GM23248 (cell line): ENCODE data around the gene PIWIL4. TPM values are rescaled to one million over a fixed set of nuclear protein-coding genes. Genes with fewer than 3 reads are reported as not detected.
A peak's percentile ranks its signal among the peaks of the same experiment; 100 is the strongest.

Experiments used
- DNase-seq: peaks from one replicate; pipeline ENCODE4 v3.0.0-alpha.2; 2015
- H2AFZ ChIP-seq: fragments of 200-600 bp; sonication (generic); 2 replicates; pipeline ENCODE4 v1.6.1; 2016; ENCODE audit warnings: antibody characterized with exemption
- H3F3A ChIP-seq: fragments of 200-600 bp; sonication (generic); 2 replicates; pipeline ENCODE4 v1.6.1; 2016; ENCODE audit warnings: mild to moderate bottlenecking, antibody characterized with exemption, mixed run types; ENCODE audit not compliant: insufficient read depth
- H3K27ac ChIP-seq: fragments of 200-600 bp; sonication (generic); 2 replicates; pipeline ENCODE4 v1.5.1; 2016; ENCODE audit warnings: mild to moderate bottlenecking
- H3K27me3 ChIP-seq: fragments of 200-600 bp; sonication (generic); replicated peaks from 2 replicates; pipeline ENCODE4 v1.6.1; 2016; ENCODE audit warnings: mild to moderate bottlenecking; ENCODE audit not compliant: insufficient read depth
- H3K36me3 ChIP-seq: fragments of 200-600 bp; sonication (generic); 2 replicates; pipeline ENCODE4 v1.6.1; 2016; ENCODE audit warnings: low read depth, mild to moderate bottlenecking
- H3K4me1 ChIP-seq: fragments of 200-600 bp; sonication (generic); 2 replicates; pipeline ENCODE4 v1.6.1; 2016; ENCODE audit warnings: mild to moderate bottlenecking; ENCODE audit not compliant: insufficient read depth
- H3K4me2 ChIP-seq: fragments of 200-600 bp; sonication (generic); one replicate; pipeline ENCODE4 v1.6.1; 2016; ENCODE audit warnings: mild to moderate bottlenecking; ENCODE audit not compliant: unreplicated experiment
- H3K4me3 ChIP-seq: fragments of 200-600 bp; sonication (generic); 2 replicates; pipeline ENCODE4 v1.5.1; 2016; ENCODE audit warnings: mild to moderate bottlenecking
- H3K79me2 ChIP-seq: fragments of 200-600 bp; sonication (generic); 2 replicates; pipeline ENCODE4 v1.6.1; 2016; ENCODE audit warnings: mild to moderate bottlenecking; ENCODE audit not compliant: insufficient read depth
- H3K9ac ChIP-seq: fragments of 200-600 bp; sonication (generic); 2 replicates; pipeline ENCODE4 v1.6.1; 2016; ENCODE audit warnings: mild to moderate bottlenecking
- H3K9me2 ChIP-seq: fragments of 200-600 bp; sonication (generic); 2 replicates; pipeline ENCODE4 v1.6.1; 2016; ENCODE audit warnings: mixed run types, mild to moderate bottlenecking, moderate library complexity; ENCODE audit not compliant: insufficient read depth
- H3K9me3 ChIP-seq: fragments of 200-600 bp; sonication (generic); one replicate; pipeline ENCODE4 v1.6.1; 2017; ENCODE audit warnings: low read depth
- H4K20me1 ChIP-seq: fragments of 200-600 bp; sonication (generic); 2 replicates; pipeline ENCODE4 v1.6.0; 2016; ENCODE audit not compliant: insufficient read depth
- EZH2 ChIP-seq: fragments of 200-600 bp; sonication (generic); IDR thresholded peaks from 2 replicates; pipeline ENCODE4 v1.6.1; 2018; ENCODE audit warnings: antibody characterized with exemption, mild to moderate bottlenecking; ENCODE audit not compliant: insufficient read depth, poor library complexity, severe bottlenecking
- EZH2phosphoT487 ChIP-seq: fragments of 200-600 bp; sonication (generic); IDR thresholded peaks from 2 replicates; pipeline ENCODE4 v1.6.1; 2018; ENCODE audit warnings: antibody characterized with exemption, moderate library complexity, mild to moderate bottlenecking, low read depth; ENCODE audit not compliant: insufficient read depth
- WGBS, 2 experiments: methylation state at CpG; one replicate each; pipeline ENCODE4 v1.1.6; 2015 to 2017; ENCODE audit warnings: low lambda C conversion rate in 2 of 2, low coverage in 1 of 2; ENCODE audit errors: missing lambda C conversion rate in 2 of 2; 5-methylcytosine and 5-hydroxymethylcytosine counted together
- in situ Hi-C: fragments of 300-500 bp; cut with MboI; formaldehyde crosslinking; loops from 2 replicates; pipeline ENCODE4 v1.15.0; 2020
- polyA plus RNA-seq: library from polyadenylated mRNA; unstranded; fragments of >200 nt; fragmentation: Nextera tagmentation; extraction: Ambion mirVana; gene quantifications from 2 replicates; pipeline ENCODE4 v1.2.1, GENCODE V29; 2016
- total RNA-seq: library from RNA; depleted of rRNA; stranded (reverse); fragments of >200 nt; shearing (Covaris generic); gene quantifications from 2 replicates; pipeline ENCODE4 v1.2.3, GENCODE V29; 2014

PIWIL4 gene
- total and polyA plus RNA-seq, 2 experiments from 2014 or later = 1.2 to 1.4 TPM

DNA sequence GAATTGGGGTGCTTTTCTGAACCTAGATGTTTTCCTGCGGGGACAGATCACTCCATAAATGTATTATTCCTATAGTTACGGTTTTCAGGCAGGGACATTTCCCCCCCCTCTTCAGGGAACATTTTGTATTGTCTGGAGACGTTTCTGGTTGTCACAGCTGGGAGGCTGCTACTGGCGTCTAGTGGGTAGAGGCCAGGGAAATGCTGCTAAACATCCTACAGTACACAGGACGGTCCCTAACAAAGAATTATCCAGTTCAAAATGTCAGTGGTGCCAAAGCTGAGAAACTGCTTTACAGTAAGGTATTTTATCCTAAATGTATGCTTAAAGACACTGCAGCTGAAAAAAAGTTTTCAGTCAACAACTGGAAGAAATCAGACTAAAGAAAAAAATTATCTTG is 19.4 kb downstream of the PIWIL4 start:
- no peak overlapping the region for H3K27ac ChIP-seq
- DNase-seq = no peak
- no peak overlapping the region for H3K4me3 ChIP-seq
- no peak overlapping the region for H3K9ac ChIP-seq
- H3K9me3 ChIP-seq = no peaks in the 10 kb centered on the region
- H3K36me3 ChIP-seq = no peaks in the 10 kb centered on the region
- no peak for TF ChIP-seq EZH2
- no peaks in the 10 kb centered on the region for H3K4me1 ChIP-seq
- H3F3A ChIP-seq = no peaks in the 10 kb centered on the region
- 70 to 76% methylated on average over 5 of the region's 5 CpGs for WGBS, 2 experiments
- H3K79me2 ChIP-seq = no peaks in the 10 kb centered on the region
- no peaks in the 10 kb centered on the region for H4K20me1 ChIP-seq
- in situ Hi-C loops = no loop called here
- no peak overlapping the region for H3K4me2 ChIP-seq
- no peaks in the 10 kb centered on the region for H3K9me2 ChIP-seq
- H2AFZ ChIP-seq = no peak overlapping the region
- H3K27me3 ChIP-seq = no peaks in the 10 kb centered on the region

DNA sequence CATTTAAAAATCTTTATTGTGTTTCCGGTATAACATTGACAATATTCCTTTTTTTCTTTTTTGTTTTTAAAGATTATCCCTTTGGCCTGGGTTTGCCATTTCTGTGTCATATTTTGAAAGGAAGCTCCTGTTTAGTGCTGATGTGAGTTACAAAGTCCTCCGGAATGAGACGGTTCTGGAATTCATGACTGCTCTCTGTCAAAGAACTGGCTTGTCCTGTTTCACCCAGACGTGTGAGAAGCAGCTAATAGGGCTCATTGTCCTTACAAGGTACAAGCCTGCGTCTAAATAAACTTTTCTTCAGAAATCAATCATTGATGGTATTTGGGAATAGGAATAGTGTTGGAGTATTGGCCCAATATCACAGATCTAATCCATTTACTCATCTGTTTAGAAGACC is 19.8 kb downstream of the PIWIL4 start:
- H3K36me3 ChIP-seq = no peaks in the 10 kb centered on the region
- 95 to 99% methylated on average over 5 of the region's 5 CpGs for WGBS, 2 experiments
- no peak overlapping the region for H2AFZ ChIP-seq
- H3K4me2 ChIP-seq = no peak overlapping the region
- no peak overlapping the region for H3K4me3 ChIP-seq
- no peak for DNase-seq
- no peaks in the 10 kb centered on the region for H3F3A ChIP-seq
- no peaks in the 10 kb centered on the region for H3K27me3 ChIP-seq
- no peaks in the 10 kb centered on the region for H4K20me1 ChIP-seq
- no peaks in the 10 kb centered on the region for H3K9me3 ChIP-seq
- in situ Hi-C loops = no loop called here
- H3K79me2 ChIP-seq = no peaks in the 10 kb centered on the region
- no peaks in the 10 kb centered on the region for H3K4me1 ChIP-seq
- no peak overlapping the region for H3K27ac ChIP-seq
- TF ChIP-seq EZH2phosphoT487 (no peak), EZH2 (no peak)
- H3K9ac ChIP-seq = no peak overlapping the region
- H3K9me2 ChIP-seq = no peaks in the 10 kb centered on the region

DNA sequence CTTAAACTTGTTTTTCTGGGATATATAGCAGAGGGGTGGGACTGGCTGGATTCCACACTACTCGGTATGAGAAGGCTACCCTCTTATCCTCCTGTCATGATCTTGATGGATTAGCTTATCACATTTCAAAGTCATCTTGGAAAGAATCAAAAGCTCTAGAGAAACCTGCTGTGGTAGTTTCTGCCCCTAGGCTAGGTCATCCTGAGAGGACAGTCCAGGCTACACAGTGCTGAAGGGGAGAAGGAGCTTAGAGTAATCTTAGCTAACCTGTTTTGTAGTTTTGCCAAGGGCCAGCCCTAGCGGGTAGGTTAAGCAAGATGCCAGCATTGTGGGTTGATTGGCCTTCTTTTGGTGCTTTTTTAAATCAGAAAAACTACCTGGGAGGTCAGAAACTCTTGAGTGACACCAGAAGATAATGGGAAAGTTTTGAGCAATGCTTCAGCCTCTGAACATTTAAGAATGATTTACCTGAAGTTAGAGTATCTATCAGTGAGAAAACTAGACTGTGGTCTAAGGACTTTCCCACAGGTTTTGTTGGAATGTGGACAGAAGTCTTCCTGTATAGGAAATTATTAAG is 21.3 kb downstream of the PIWIL4 start:
- TF ChIP-seq EZH2phosphoT487 = no peak
- TF ChIP-seq EZH2 = no peak
- Histone ChIP-seq H3K9me2 (no peaks in the 10 kb centered on the region), H3K79me2 (no peaks in the 10 kb centered on the region), H2AFZ (no peak overlapping the region), H3K4me1 (no peaks in the 10 kb centered on the region), H3F3A (no peaks in the 10 kb centered on the region), H3K4me2 (no peak overlapping the region), H3K9me3 (no peaks in the 10 kb centered on the region), H3K27me3 (no peaks in the 10 kb centered on the region), H3K36me3 (no peaks in the 10 kb centered on the region), H3K9ac (no peak overlapping the region), H3K27ac (no peak overlapping the region), H4K20me1 (no peaks in the 10 kb centered on the region), H3K4me3 (no peak overlapping the region)
- 38 to 51% methylated on average over 2 of the region's 2 CpGs for WGBS, 2 experiments
- in situ Hi-C loops = no loop called here
- DNase-seq = no peak

DNA sequence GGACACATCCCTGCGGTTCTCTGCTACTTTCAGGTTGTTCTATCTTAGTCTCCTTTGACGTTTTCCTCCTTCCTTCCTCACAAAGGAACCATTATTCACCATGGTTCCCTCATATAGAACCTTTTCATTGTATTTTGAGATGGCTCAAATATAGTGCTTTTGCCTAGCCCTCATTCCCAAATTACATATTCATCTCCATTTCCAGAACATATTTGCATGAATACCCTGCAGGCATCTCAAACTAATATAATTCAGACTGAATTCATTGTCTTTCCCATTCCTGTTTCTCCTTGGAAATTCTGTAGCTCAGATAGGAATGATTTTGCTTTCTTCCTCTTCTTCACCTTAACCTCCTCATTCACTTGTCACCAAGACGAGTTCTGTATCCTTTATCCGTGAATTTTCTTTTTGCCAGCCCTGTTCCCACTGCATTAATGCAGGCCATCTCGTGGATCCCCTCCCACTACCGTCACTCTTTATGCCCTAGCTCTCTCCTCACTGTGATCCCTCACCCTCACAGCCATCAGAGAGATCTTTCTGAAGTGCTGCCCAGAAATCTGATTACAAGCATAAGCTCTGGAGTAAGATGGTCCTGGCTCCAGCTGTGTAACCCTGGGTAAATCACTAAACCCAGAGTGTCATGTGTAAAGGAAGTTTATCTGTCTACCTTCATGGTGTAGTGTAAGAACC is 23.3 kb downstream of the PIWIL4 start:
- Histone ChIP-seq H2AFZ (no peak overlapping the region), H3K4me3 (no peak overlapping the region), H3K9me3 (no peaks in the 10 kb centered on the region), H3K9ac (no peak overlapping the region), H3K4me2 (no peak overlapping the region), H3K27me3 (no peaks in the 10 kb centered on the region), H3K4me1 (no peaks in the 10 kb centered on the region), H4K20me1 (no peaks in the 10 kb centered on the region), H3F3A (no peaks in the 10 kb centered on the region), H3K9me2 (no peaks in the 10 kb centered on the region), H3K36me3 (no peaks in the 10 kb centered on the region; the same call in 1 of the 2 replicates), H3K79me2 (no peaks in the 10 kb centered on the region), H3K27ac (no peak overlapping the region)
- TF ChIP-seq EZH2 (no peak), EZH2phosphoT487 (no peak)
- 67% methylated on average over 6 of the region's 6 CpGs for WGBS, 2 experiments
- no peak for DNase-seq
- in situ Hi-C loops = no loop called here

DNA sequence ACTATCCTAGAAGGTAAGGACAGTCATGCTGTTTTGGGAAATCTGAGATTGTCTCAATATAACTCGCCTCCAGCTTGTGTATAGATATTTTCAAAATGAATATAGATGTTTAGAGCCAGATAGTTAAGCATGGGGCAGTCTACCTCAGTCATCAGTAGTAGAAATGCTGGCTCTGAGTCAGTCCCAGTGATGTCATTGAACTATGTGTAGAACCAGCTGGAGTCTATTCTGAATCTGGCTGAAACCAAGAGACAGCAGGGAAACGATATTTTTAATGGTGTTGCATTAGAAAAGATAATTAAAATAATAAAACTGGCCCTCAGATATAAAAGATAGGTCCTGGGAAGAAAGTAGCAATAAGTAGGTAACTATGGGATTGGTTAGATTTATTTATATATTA is 25.9 kb downstream of the PIWIL4 start:
- H3K4me1 ChIP-seq = no peaks in the 10 kb centered on the region
- no peak overlapping the region for H3K27ac ChIP-seq
- in situ Hi-C loops = no loop called here
- no peaks in the 10 kb centered on the region for H3K9me3 ChIP-seq
- H3K27me3 ChIP-seq = no peaks in the 10 kb centered on the region
- DNase-seq = peak; percentile 80
- WGBS, 2 experiments = 30 to 43% methylated on average over 2 of the region's 2 CpGs
- H3K36me3 ChIP-seq = no peaks in the 10 kb centered on the region; the same call in 1 of the 2 replicates
- H3K9ac ChIP-seq = no peak overlapping the region
- H3F3A ChIP-seq = no peaks in the 10 kb centered on the region
- H3K9me2 ChIP-seq = no peaks in the 10 kb centered on the region
- no peak overlapping the region for H2AFZ ChIP-seq
- no peak overlapping the region for H3K4me2 ChIP-seq
- H3K79me2 ChIP-seq = no peaks in the 10 kb centered on the region
- no peak overlapping the region for H3K4me3 ChIP-seq
- TF ChIP-seq EZH2 (no peak), EZH2phosphoT487 (no peak)
- H4K20me1 ChIP-seq = no peaks in the 10 kb centered on the region
